Endothelial cell (in vitro differentiated cells): ENCODE results near the gene ING5. TPM values are rescaled to one million over a fixed set of nuclear protein-coding genes. Genes with fewer than 3 reads are reported as not detected.

Experiments used
- DNase-seq: peaks from one replicate; pipeline ENCODE4 v3.0.0; 2021; ENCODE audit warnings: low spot score
- H3K27ac Mint-ChIP-seq: one replicate; pipeline ENCODE4 v1.8.0; 2021; ENCODE audit warnings: mixed read lengths, inconsistent platforms; ENCODE audit not compliant: unreplicated experiment
- H3K27me3 Mint-ChIP-seq: one replicate; pipeline ENCODE4 v1.8.0; 2021; ENCODE audit warnings: mild to moderate bottlenecking, moderate library complexity, mixed read lengths, inconsistent platforms; ENCODE audit not compliant: unreplicated experiment
- H3K36me3 Mint-ChIP-seq: one replicate; pipeline ENCODE4 v1.8.0; 2021; ENCODE audit warnings: mild to moderate bottlenecking, low read depth, mixed read lengths, inconsistent platforms; ENCODE audit not compliant: unreplicated experiment
- H3K4me1 Mint-ChIP-seq: one replicate; pipeline ENCODE4 v1.8.0; 2021; ENCODE audit warnings: mild to moderate bottlenecking, mixed read lengths, inconsistent platforms; ENCODE audit not compliant: unreplicated experiment
- H3K4me3 Mint-ChIP-seq: one replicate; pipeline ENCODE4 v1.8.0; 2021; ENCODE audit warnings: mild to moderate bottlenecking, mixed read lengths, inconsistent platforms; ENCODE audit not compliant: unreplicated experiment
- H3K9me3 Mint-ChIP-seq: one replicate; pipeline ENCODE4 v1.8.0; 2021; ENCODE audit warnings: mixed read lengths, inconsistent platforms; ENCODE audit not compliant: unreplicated experiment
- total RNA-seq: library from RNA; stranded (reverse); fragmentation: NEBNext Ultra II Directional; extraction: Animal tissue kit (Norgen Biotek cat#: 25700); gene quantifications from one replicate; pipeline ENCODE4 v1.2.1, GENCODE V29; 2021; ENCODE audit not compliant: unreplicated experiment
- TF ChIP-seq, protein P1 (sequence below): fragments of 200-600 bp; sonication (generic); IDR thresholded peaks from one replicate; pipeline ENCODE4 v1.5.0; 2021; ENCODE audit warnings: antibody characterized with exemption; ENCODE audit not compliant: unreplicated experiment

The ING5 gene
- total RNA-seq, 1 donor from 2014 or later: 19.9 TPM

DNA sequence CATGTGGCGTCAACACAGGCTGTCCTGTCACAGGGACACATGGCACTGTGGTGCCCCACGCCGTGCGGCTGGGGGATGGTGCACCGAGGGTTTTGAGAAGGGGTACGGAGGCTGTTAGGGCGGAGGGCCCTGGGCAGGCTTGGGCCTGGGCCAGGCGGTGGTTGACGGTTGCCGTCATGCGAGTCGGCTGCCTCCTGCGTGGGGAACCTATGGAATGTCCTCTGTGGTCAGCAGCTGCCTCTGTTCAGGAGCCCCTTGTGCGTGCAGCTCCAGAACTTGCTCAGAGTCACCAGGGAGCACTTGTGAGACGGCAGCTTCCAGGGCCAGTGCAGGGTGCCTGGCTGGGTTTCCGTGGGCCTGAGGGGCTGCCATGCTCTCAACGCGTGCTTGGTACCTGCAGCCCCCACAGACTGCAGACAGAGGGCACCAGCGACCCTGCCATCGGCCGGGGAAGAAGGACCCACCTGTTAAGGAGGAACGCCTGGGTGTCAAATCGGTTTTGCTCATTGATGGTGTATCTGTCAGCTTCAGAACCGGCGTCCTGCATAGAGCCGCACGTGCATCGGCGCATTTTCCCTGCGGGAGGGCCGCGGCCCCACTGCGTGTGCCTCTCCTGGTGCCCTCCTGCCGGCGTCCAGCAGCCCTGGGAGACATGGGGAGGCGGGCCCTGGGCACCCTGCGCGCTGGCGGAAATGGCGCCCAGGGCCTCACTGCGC is 22.6 kb downstream of the ING5 start:
- Mint-ChIP-seq H3K4me1 (peaks cover 7% of the 10 kb centered on the region), H3K27me3 (peaks cover 4% of the 10 kb centered on the region), H3K27ac (no peak overlapping the region), H3K4me3 (no peak overlapping the region), H3K36me3 (peaks cover 30% of the 10 kb centered on the region), H3K9me3 (peaks cover 4% of the 10 kb centered on the region)
- TF ChIP-seq, protein P1, sequence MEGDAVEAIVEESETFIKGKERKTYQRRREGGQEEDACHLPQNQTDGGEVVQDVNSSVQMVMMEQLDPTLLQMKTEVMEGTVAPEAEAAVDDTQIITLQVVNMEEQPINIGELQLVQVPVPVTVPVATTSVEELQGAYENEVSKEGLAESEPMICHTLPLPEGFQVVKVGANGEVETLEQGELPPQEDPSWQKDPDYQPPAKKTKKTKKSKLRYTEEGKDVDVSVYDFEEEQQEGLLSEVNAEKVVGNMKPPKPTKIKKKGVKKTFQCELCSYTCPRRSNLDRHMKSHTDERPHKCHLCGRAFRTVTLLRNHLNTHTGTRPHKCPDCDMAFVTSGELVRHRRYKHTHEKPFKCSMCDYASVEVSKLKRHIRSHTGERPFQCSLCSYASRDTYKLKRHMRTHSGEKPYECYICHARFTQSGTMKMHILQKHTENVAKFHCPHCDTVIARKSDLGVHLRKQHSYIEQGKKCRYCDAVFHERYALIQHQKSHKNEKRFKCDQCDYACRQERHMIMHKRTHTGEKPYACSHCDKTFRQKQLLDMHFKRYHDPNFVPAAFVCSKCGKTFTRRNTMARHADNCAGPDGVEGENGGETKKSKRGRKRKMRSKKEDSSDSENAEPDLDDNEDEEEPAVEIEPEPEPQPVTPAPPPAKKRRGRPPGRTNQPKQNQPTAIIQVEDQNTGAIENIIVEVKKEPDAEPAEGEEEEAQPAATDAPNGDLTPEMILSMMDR: no peak
- no peak for DNase-seq

DNA sequence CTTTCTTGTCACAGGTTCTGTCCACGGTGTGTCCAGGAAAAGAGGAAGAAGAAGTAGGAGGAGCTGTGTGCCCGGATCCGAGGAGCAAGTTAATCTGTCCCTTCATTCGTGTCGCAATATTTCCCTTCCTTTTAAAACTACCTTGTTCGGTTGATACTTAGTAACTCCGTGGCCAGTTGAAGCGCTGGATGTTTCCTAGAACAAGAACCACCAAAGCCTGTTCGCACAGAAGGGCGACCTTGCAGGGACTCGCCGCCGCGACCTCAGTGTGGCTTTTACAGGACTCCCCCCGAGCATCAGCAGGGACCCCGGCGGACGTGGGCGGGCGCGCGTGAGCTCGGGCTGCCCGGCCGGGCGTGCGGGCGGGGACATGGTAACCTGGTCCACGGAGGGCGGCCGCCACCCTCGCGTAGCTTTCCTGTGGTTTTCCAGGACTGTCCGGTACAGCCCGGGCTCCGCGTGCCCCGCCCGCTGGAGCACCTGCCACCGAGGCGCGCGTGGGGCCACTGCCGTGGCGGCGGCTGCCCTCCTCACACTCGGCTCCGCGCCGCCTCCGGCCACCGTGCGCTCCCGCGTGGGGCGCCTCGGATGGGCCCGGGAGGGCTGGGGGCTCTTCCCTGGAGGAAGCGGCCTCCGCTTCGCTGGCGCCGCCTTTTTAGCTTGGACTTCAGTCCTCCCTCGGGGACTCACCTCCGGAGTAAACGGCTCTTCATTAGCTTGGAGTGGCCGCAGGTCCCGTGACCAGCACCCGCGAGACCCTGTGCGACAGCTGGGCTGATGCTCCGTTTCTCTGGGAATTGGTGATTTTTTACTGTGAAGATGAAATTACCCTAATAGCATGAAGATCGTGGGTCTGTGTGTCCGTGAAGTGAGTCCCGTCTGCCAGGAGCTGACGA is 23.4 kb downstream of the ING5 start:
- Mint-ChIP-seq H3K27me3 (peaks cover 4% of the 10 kb centered on the region), H3K36me3 (peaks cover 30% of the 10 kb centered on the region), H3K4me1 (peaks cover 2% of the 10 kb centered on the region), H3K4me3 (no peak overlapping the region), H3K9me3 (peaks cover 4% of the 10 kb centered on the region), H3K27ac (no peak overlapping the region)
- TF ChIP-seq, protein P1: no peak
- no peak for DNase-seq

DNA sequence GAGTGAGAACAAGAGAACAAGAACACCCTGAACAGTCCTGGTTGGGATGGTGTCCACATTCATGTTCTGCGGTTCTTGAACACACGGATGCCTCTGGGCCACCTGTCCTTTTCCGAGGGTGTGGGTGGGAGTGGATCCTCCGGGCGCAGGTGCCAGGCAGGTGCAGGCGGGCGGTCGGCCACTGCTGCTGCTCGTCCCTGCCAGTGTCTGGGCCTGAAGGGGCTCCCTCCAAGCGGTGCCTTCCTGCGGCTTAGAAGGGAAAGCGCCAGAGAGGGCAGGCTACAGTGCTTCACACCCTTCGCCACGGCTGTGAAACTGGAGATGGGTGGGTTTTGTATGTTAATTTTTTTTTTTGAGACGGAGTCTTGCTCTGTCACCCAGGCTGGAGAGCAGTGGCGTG is 24.6 kb downstream of the ING5 start:
- Mint-ChIP-seq H3K36me3 (peaks cover 23% of the 10 kb centered on the region), H3K27me3 (peaks cover 4% of the 10 kb centered on the region), H3K9me3 (peaks cover 4% of the 10 kb centered on the region), H3K27ac (no peak overlapping the region), H3K4me1 (peaks cover 6% of the 10 kb centered on the region), H3K4me3 (no peak overlapping the region)
- no peak for DNase-seq
- TF ChIP-seq, protein P1: no peak

DNA sequence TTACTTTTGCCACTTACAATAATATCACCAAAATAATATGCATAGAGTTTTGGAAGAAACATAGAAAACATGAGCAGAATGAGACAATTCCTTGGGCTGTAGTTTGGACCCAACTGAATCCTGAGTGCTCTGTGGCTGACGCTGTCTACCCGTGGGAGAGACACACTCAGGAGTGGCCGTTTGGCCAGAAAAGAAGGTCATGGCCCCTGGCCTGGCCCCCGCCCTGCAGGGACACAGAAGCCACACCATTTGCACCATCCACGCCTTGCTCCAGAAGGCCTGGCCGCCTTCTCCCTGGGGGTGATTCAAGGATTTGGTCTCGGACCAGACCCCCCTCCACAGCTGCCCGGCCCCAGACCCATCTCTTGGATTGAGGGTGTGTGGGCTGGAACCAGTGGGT is 26.2 kb downstream of the ING5 start:
- TF ChIP-seq, protein P1: no peak
- peaks cover 7% of the 10 kb centered on the region for H3K27me3 Mint-ChIP-seq
- no peak overlapping the region for H3K4me3 Mint-ChIP-seq
- H3K36me3 Mint-ChIP-seq: peaks cover 11% of the 10 kb centered on the region
- peaks cover 6% of the 10 kb centered on the region for H3K4me1 Mint-ChIP-seq
- no peak overlapping the region for H3K27ac Mint-ChIP-seq
- DNase-seq: no peak
- no peaks in the 10 kb centered on the region for H3K9me3 Mint-ChIP-seq

DNA sequence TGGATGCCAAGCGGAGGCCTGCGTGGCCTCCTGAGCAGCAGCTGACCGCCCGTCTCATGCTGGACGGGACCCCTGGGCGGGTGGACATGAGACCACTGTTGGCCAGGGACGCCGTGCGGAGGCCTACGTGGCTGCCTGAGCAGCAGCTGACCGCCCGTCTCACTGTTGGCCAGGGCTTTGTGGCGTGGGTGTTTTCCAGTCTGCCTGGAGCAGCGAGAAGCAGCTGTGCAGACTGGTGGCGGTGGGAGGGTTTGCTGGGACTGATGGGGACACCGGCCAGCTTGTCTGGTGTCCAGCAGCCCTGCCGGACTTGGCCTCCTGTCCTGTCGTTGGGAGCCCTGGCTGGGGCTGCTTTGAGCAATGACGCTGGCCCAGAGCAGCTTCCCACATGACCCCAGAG is 26.8 kb downstream of the ING5 start:
- Mint-ChIP-seq H3K9me3 (no peaks in the 10 kb centered on the region), H3K4me3 (no peak overlapping the region), H3K27me3 (peaks cover 9% of the 10 kb centered on the region), H3K36me3 (peaks cover 4% of the 10 kb centered on the region), H3K4me1 (peaks cover 6% of the 10 kb centered on the region), H3K27ac (no peak overlapping the region)
- TF ChIP-seq, protein P1: no peak
- DNase-seq: no peak
